GM12878 (cell line): ENCODE data around the gene MAGI2. TPM values are rescaled to one million over a fixed set of nuclear protein-coding genes. Genes with fewer than 3 reads are reported as not detected.
A peak's percentile ranks its signal among the peaks of the same experiment; 100 is the strongest.

Experiments used
- ATAC-seq: fragments of 200-7000 bp; cut with Tn5 transposase; 3 replicates; pipeline ENCODE4 v1.9.1; 2020; ENCODE audit warnings: mild to moderate bottlenecking, moderate library complexity
- BruUV-seq: library from RNA; stranded (reverse); fragments of 400-500 nt; replicated peaks from 2 replicates; lab custom pipeline; 2021; lab: Mats Ljungman, UMichigan
- CTCF ChIA-PET: fragments of 300-600 bp; sonication (Branson Sonifier 250); formaldehyde crosslinking; extraction: SDS; loops from one replicate; lab custom pipeline; 2021; ENCODE audit warnings: inconsistent platforms; lab: Yijun Ruan, JAX
- POLR2A ChIA-PET: fragments of 350-600 bp; formaldehyde crosslinking; extraction: SDS; loops from one replicate; lab custom pipeline; 2021; ENCODE audit warnings: inconsistent platforms; lab: Charles Lee
- RAD21 ChIA-PET: fragments of 300-600 bp; sonication (Branson Sonifier 250); formaldehyde crosslinking; loops from one replicate; lab custom pipeline; 2023; ENCODE audit warnings: antibody characterized with exemption; ENCODE audit not compliant: unreplicated experiment; lab: Charles Lee
- SMC1A ChIA-PET: fragments of 300-600 bp; sonication (Branson Sonifier 250); formaldehyde crosslinking; loops from one replicate; lab custom pipeline; 2023; ENCODE audit not compliant: unreplicated experiment, uncharacterized antibody; lab: Charles Lee
- DNase-seq: peaks from one replicate; pipeline ENCODE4 v3.0.0-alpha.2; 2011; ENCODE audit warnings: low read depth, low spot score
- FAIRE-seq: peaks from 3 replicates; lab custom pipeline; 2011; peaks lifted over from hg19 to GRCh38; lab: Jason Lieb, UNC
- H2AFZ ChIP-seq: 2 replicates; pipeline ENCODE4 v1.6.0; 2011; ENCODE audit warnings: low read depth, low read length, control low read depth; ENCODE audit not compliant: control insufficient read depth
- H3K27ac ChIP-seq: 2 replicates; pipeline ENCODE4 v1.5.1; 2011; ENCODE audit warnings: control low read depth; ENCODE audit not compliant: control insufficient read depth, insufficient read depth
- H3K27me3 ChIP-seq, 2 experiments: replicated peaks in 1 of 2; 2 replicates each; pipeline versions ENCODE4 v1.6.0 to v1.6.1; 2011; ENCODE audit warnings: low read length in 1 of 2; ENCODE audit not compliant: control insufficient read depth in 2 of 2, insufficient read depth in 2 of 2
- H3K36me3 ChIP-seq, 2 experiments: 2 replicates each; pipeline ENCODE4 v1.5.1; 2011; ENCODE audit warnings: low read length in 1 of 2; ENCODE audit not compliant: control insufficient read depth in 2 of 2, insufficient read depth in 2 of 2
- H3K4me1 ChIP-seq: 2 replicates; pipeline ENCODE4 v1.6.1; 2011; ENCODE audit warnings: mild to moderate bottlenecking, low read length, moderate library complexity, mixed read lengths; ENCODE audit not compliant: control insufficient read depth, insufficient read depth
- H3K4me2 ChIP-seq: 2 replicates; pipeline ENCODE4 v1.6.0; 2011; ENCODE audit warnings: control low read depth; ENCODE audit not compliant: control insufficient read depth, insufficient read depth
- H3K4me3 ChIP-seq: fragments of 200-600 bp; sonication (generic); 2 replicates; pipeline ENCODE4 v1.5.1; 2016
- H3K79me2 ChIP-seq: 2 replicates; pipeline ENCODE4 v1.6.0; 2011; ENCODE audit warnings: low read length; ENCODE audit not compliant: control insufficient read depth, insufficient read depth
- H3K9ac ChIP-seq: 2 replicates; pipeline ENCODE4 v1.8.0; 2011; ENCODE audit warnings: low read length, control low read depth, mixed read lengths; ENCODE audit not compliant: control insufficient read depth, insufficient read depth
- H3K9me3 ChIP-seq: replicated peaks from 3 replicates; pipeline ENCODE4 v1.5.1; 2011; ENCODE audit warnings: mild to moderate bottlenecking, low read length; ENCODE audit not compliant: control insufficient read depth, insufficient read depth
- H4K20me1 ChIP-seq: 2 replicates; pipeline ENCODE4 v1.6.0; 2011; ENCODE audit not compliant: control insufficient read depth, insufficient read depth
- BRCA1 ChIP-seq: IDR thresholded peaks from 2 replicates; pipeline ENCODE4 v1.6.1; 2011; ENCODE audit warnings: low read depth, low read length, improper control_type of control experiment
- CHD4 ChIP-seq: fragments of 200-600 bp; sonication (generic); IDR thresholded peaks from 2 replicates; pipeline ENCODE4 v1.6.1; 2016; ENCODE audit warnings: mild to moderate bottlenecking
- CTCF ChIP-seq, 3 experiments: IDR thresholded peaks in 2 of 3; conservative IDR thresholded peaks in 1 of 3; 2 replicates each; pipeline ENCODE4 v1.5.1; 2011; ENCODE audit warnings: low read depth in 3 of 3, low read length in 3 of 3, mild to moderate bottlenecking in 3 of 3, control low read depth in 2 of 3, moderate library complexity in 2 of 3, inconsistent platforms in 1 of 3, mixed read lengths in 1 of 3; ENCODE audit not compliant: control insufficient read depth in 2 of 3, insufficient read depth in 1 of 3; ENCODE audit errors: extremely low read depth in 1 of 3
- GATAD2B ChIP-seq: fragments of 450-650 bp; conservative IDR thresholded peaks from 2 replicates; pipeline ENCODE4 v1.6.1; 2017; ENCODE audit warnings: low read depth, mild to moderate bottlenecking, moderate library complexity
- IKZF2 ChIP-seq, 2 experiments: fragments of 450-650 bp; IDR thresholded peaks; 2 replicates each; pipeline ENCODE4 v1.6.1; 2017; ENCODE audit warnings: mild to moderate bottlenecking in 2 of 2, moderate library complexity in 2 of 2
- JUND ChIP-seq: IDR thresholded peaks from 2 replicates; pipeline ENCODE4 v1.6.1; 2012; ENCODE audit warnings: low read depth, mild to moderate bottlenecking, low read length, improper control_type of control experiment, moderate library complexity
- NFIC ChIP-seq: IDR thresholded peaks from 2 replicates; pipeline ENCODE4 v1.6.1; 2012; ENCODE audit warnings: low read depth, mild to moderate bottlenecking, inconsistent platforms, low read length, moderate library complexity
- RAD51 ChIP-seq: fragments of 450-650 bp; IDR thresholded peaks from 2 replicates; pipeline ENCODE4 v1.6.1; 2016; ENCODE audit warnings: moderate library complexity, mild to moderate bottlenecking, inconsistent platforms
- REST ChIP-seq: IDR thresholded peaks from 2 replicates; pipeline ENCODE4 v1.6.1; 2012; ENCODE audit warnings: mild to moderate bottlenecking, low read depth, low read length
- SIX5 ChIP-seq: IDR thresholded peaks from 2 replicates; pipeline ENCODE4 v1.6.1; 2011; ENCODE audit warnings: mild to moderate bottlenecking, low read depth, low read length, moderate library complexity; ENCODE audit not compliant: severe bottlenecking
- WGBS: methylation state at CpG from one replicate; pipeline ENCODE4 v1.1.6; 2016; ENCODE audit warnings: low lambda C conversion rate; ENCODE audit not compliant: insufficient replicate concordance, insufficient coverage; ENCODE audit errors: missing lambda C conversion rate; 5-methylcytosine and 5-hydroxymethylcytosine counted together
- in situ Hi-C: fragments of 300-500 bp; cut with MboI; formaldehyde crosslinking; loops from 9 replicates; pipeline ENCODE4 v1.14.3; 2018; ENCODE audit warnings: mixed read lengths
- intact Hi-C: fragments of 100-400 bp; cut with micrococcal nuclease; formaldehyde crosslinking; loops from one replicate; pipeline ENCODE4 v1.14.2; 2022; ENCODE audit not compliant: unreplicated experiment
- polyA plus RNA-seq, 11 experiments: library from polyadenylated mRNA; depleted of rRNA in 4 of 11; unstranded in 6 of 11; stranded (reverse) in 5 of 11; fragments of >200 nt; fragmentation: Nextera tagmentation in 4 of 11; fragmentation: Illumina TruSeq in 1 of 11; extraction: Ambion mirVana in 4 of 11; extraction: Trizol in 1 of 11; gene quantifications; 1 replicate in 1 of 11; 2 replicates in 10 of 11; pipeline versions ENCODE4 v1.2.1 to v1.2.3, GENCODE V29; 2011 to 2016; ENCODE audit warnings: inconsistent platforms in 2 of 11, missing spikeins in 2 of 11, low read depth in 1 of 11
- total RNA-seq, 4 experiments: library from RNA; depleted of rRNA in 3 of 4; stranded (reverse); fragments of >200 nt in 3 of 4; fragmentation: Illumina TruSeq in 1 of 4; extraction: Trizol in 1 of 4; gene quantifications; 2 replicates each; pipeline versions ENCODE4 v1.2.1 to v1.2.3, GENCODE V29; 2013 to 2021
- TF ChIP-seq, protein P1 (sequence below): fragments of 450-650 bp; formaldehyde crosslinking; IDR thresholded peaks from 2 replicates; pipeline ENCODE4 v1.5.0; 2022; ENCODE audit warnings: mild to moderate bottlenecking, missing genetic modification characterization

The MAGI2 gene
- total and polyA plus RNA-seq, 10 of the 15 experiments (the other 5 are each of a cell fraction or from before 2014, with no cell fraction given) = 0.01 to 0.31 (median 0.05) TPM; not detected in 2

- TF ChIP-seq SIX5 = no peak
- no peak for TF ChIP-seq NFIC
- TF ChIP-seq REST = no peak
Observed at GRCh38 chr7:79141252-79141651, 312.2 kb downstream of the MAGI2 start (continued).

DNA sequence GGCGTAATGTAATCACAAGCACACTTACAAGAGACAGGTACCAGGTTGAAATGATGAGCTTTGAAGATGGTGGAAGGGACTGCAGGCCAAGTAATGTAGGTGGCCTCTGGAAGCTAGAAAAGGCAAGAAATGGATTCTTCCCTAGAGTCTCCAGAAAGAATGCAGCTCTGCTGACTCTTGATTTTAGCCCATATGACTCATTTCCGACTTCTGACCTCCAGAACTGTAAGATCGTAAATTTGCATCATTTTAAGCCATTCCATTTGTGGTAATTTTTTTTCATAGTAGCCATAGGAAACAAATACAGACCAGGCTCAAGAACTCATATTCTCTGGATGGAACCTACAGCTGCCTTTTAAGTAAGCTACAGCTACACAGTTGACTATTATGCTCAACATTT lies 315.5 kb downstream of the MAGI2 start:
- WGBS = 34% methylated on average over 3 of the region's 3 CpGs
- Histone ChIP-seq H3K4me3 (no peak overlapping the region), H3K4me1 (no peaks in the 10 kb centered on the region), H2AFZ (no peak overlapping the region), H3K27ac (no peak overlapping the region), H3K79me2 (no peaks in the 10 kb centered on the region), H3K36me3 (no peaks in the 10 kb centered on the region), H3K27me3 (no peaks in the 10 kb centered on the region), H3K9me3 (no peaks in the 10 kb centered on the region), H4K20me1 (no peaks in the 10 kb centered on the region), H3K4me2 (no peak overlapping the region), H3K9ac (no peak overlapping the region)
- TF ChIP-seq IKZF2 (IDR thresholded peaks at IDR 0.05) = no peak
- no peak for TF ChIP-seq RAD51
- TF ChIP-seq CTCF (IDR thresholded peaks at IDR 0.05 in 2 of 3, conservative IDR thresholded peaks at IDR 0.05 in 1 of 3; ENCODE audit: control insufficient read depth in 2 of 3, extremely low read depth in 1 of 3, insufficient read depth in 1 of 3, low read depth in 3 of 3, low read length in 3 of 3) = no peak
- TF ChIP-seq GATAD2B = no peak
- TF ChIP-seq CHD4 = no peak
- TF ChIP-seq JUND = no peak
- TF ChIP-seq BRCA1 = no peak
- TF ChIP-seq, protein P1, sequence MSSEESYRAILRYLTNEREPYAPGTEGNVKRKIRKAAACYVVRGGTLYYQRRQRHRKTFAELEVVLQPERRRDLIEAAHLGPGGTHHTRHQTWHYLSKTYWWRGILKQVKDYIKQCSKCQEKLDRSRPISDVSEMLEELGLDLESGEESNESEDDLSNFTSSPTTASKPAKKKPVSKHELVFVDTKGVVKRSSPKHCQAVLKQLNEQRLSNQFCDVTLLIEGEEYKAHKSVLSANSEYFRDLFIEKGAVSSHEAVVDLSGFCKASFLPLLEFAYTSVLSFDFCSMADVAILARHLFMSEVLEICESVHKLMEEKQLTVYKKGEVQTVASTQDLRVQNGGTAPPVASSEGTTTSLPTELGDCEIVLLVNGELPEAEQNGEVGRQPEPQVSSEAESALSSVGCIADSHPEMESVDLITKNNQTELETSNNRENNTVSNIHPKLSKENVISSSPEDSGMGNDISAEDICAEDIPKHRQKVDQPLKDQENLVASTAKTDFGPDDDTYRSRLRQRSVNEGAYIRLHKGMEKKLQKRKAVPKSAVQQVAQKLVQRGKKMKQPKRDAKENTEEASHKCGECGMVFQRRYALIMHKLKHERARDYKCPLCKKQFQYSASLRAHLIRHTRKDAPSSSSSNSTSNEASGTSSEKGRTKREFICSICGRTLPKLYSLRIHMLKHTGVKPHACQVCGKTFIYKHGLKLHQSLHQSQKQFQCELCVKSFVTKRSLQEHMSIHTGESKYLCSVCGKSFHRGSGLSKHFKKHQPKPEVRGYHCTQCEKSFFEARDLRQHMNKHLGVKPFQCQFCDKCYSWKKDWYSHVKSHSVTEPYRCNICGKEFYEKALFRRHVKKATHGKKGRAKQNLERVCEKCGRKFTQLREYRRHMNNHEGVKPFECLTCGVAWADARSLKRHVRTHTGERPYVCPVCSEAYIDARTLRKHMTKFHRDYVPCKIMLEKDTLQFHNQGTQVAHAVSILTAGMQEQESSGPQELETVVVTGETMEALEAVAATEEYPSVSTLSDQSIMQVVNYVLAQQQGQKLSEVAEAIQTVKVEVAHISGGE (CRISPR knock-in tag) = no peak
- CTCF ChIA-PET = no interaction called here
- in situ Hi-C loops = no loop called here
- no peak for DNase-seq
- RAD21 ChIA-PET = no interaction called here
- no peak for FAIRE-seq
- intact Hi-C loops = no loop called here
- no TSS peak for BruUV-seq
- ATAC-seq = peak; percentile 70
- SMC1A ChIA-PET = no interaction called here
- POLR2A ChIA-PET = no interaction called here
